Adrenal gland (tissue), 12 donors: ENCODE results near the gene EPB41L2. TPM values are rescaled to one million over a fixed set of nuclear protein-coding genes. Genes with fewer than 3 reads are reported as not detected.
"Not testable (repeated sequence)": the region's sequence is repeated elsewhere in the genome, so short reads cannot be mapped to it uniquely, and the experiment has no call there.

ENCODE experiments used
- DNase-seq, 7 donors: peaks; one replicate each; pipeline ENCODE4 v3.0.0-alpha.2; 2019 to 2020
- H3K27ac ChIP-seq, 5 donors: fragments of 200-600 bp; sonication (generic) in 4 of 5; 1 replicate in 3 of 5; 2 replicates in 2 of 5; pipeline versions ENCODE4 v1.5.1 to v1.8.0; 2016 to 2020; ENCODE audit warnings: mild to moderate bottlenecking in 1 of 5
- H3K27me3 ChIP-seq: fragments of 200-600 bp; 2 replicates; pipeline ENCODE4 v1.8.0; 2021
- H3K36me3 ChIP-seq, 2 donors: fragments of 200-600 bp; replicated peaks in 1 of 2; 1 replicate in 1 of 2; 2 replicates in 1 of 2; pipeline versions ENCODE4 v1.5.1 to v1.8.0; 2018 to 2022
- H3K4me1 ChIP-seq, 2 donors: fragments of 200-600 bp; replicated peaks in 1 of 2; 1 replicate in 1 of 2; 2 replicates in 1 of 2; pipeline versions ENCODE4 v1.5.1 to v1.8.0; 2018 to 2021
- H3K4me3 ChIP-seq, 4 donors: fragments of 200-600 bp; sonication (generic) in 3 of 4; one replicate each; pipeline ENCODE4 v1.5.1; 2016 to 2018
- H3K9me3 ChIP-seq, 3 donors: fragments of 200-600 bp; sonication (generic) in 1 of 3; replicated peaks in 1 of 3; 1 replicate in 2 of 3; 2 replicates in 1 of 3; pipeline versions ENCODE4 v1.5.1 to v1.8.0; 2016 to 2021
- CTCF ChIP-seq, 6 experiments: fragments of 450-650 bp in 4 of 6; fragments of 200-600 bp in 2 of 6; sonication (generic) in 1 of 6; IDR thresholded peaks; 1 replicate in 5 of 6; 2 replicates in 1 of 6; pipeline versions ENCODE4 v1.5.1 to v1.8.0; 2016 to 2021; ENCODE audit warnings: antibody characterized with exemption in 6 of 6, mild to moderate bottlenecking in 2 of 6, moderate library complexity in 1 of 6
- POLR2A ChIP-seq, 2 donors: fragments of 450-650 bp; IDR thresholded peaks; one replicate each; pipeline ENCODE4 v1.6.1; 2017; ENCODE audit warnings: antibody characterized with exemption in 2 of 2, mild to moderate bottlenecking in 2 of 2, moderate library complexity in 1 of 2
- WGBS, 4 donors: extraction: QIAGEN DNeasy Blood & Tissue Kit in 2 of 4; methylation state at CpG; one replicate each; pipeline versions ENCODE4 v1.1.5 to v1.1.7; 2013 to 2017; 5-methylcytosine and 5-hydroxymethylcytosine counted together
- intact Hi-C, 2 donors: fragments of 100-400 bp; cut with DNase I; formaldehyde crosslinking; loops; one replicate each; pipeline versions ENCODE4 v1.14.1 to v1.15.0; 2022 to 2023
- polyA plus RNA-seq, 3 donors: library from polyadenylated mRNA; stranded (reverse); fragments of 200-250 nt in 2 of 3; fragments of 350-450 nt in 1 of 3; fragmentation: Illumina TruSeq in 1 of 3; extraction: RNeasy Lipid Tissue Mini Kit (QIAGEN cat#74804) in 1 of 3; gene quantifications; one replicate each; pipeline ENCODE4 v1.2.3, GENCODE V29; 2013 to 2014
- total RNA-seq, 9 donors: library from RNA; depleted of rRNA in 4 of 9; stranded (reverse); fragments of >200 nt in 4 of 9; fragments of 120-200 nt in 1 of 9; fragmentation: NEBNext Ultra II Directional in 1 of 9; extraction: Animal tissue kit (Norgen Biotek cat#: 25700) in 1 of 9; gene quantifications; one replicate each; pipeline versions ENCODE4 v1.1.0 to v1.2.4, GENCODE V29; 2013 to 2023
- donor health status: healthy with polysubstance abuse.
- donor health status: Bipolar disorder and iron deficiency.
- donor health status: DM: yes; HTN: yes; CAD: no.
- donor health status: DM: no; HTN: no; CAD: no.
- donor health status: DM: no; HTN: no; CAD: no.
- donor health status: DM: yes; HTN: yes; CAD: no.

Gene EPB41L2
- total and polyA plus RNA-seq, 12 donors: 30.6 to 101 (median 82.4) TPM

- Histone ChIP-seq H3K4me1 (peaks cover 7 to 35% of the 10 kb centered on the region in 2 donors), H3K27ac (peak overlapping the region in 2 of 5 donors; percentile 37 to 48)
These were observed 47.9 kb downstream of the EPB41L2 start for GRCh38 chr6:131015025-131015591.

GRCh38 chr6:131014080-131014776 lies 48.8 kb downstream of the EPB41L2 start:
- TF ChIP-seq POLR2A (IDR thresholded peaks at IDR 0.05): no peak
- no peak for TF ChIP-seq CTCF (IDR thresholded peaks at IDR 0.05)
- intact Hi-C loops: no loop called here
- no peaks in the 10 kb centered on the region for H3K27me3 ChIP-seq
- H3K9me3 ChIP-seq: no peaks in the 10 kb centered on the region
- H3K27ac ChIP-seq: no peak overlapping the region
- H3K4me1 ChIP-seq: peaks cover 7 to 35% of the 10 kb centered on the region in 2 donors
- no peaks in the 10 kb centered on the region for H3K36me3 ChIP-seq
- peak overlapping the region in 1 of 4 donors; percentile 41 for H3K4me3 ChIP-seq
- DNase-seq: no peak
- 41 to 52% (median 46%) methylated on average over 5 of the region's 5 CpGs for WGBS, 4 donors

More at GRCh38 chr6:131015025-131015591, 47.9 kb downstream of the EPB41L2 start:
- Histone ChIP-seq H3K9me3 (no peaks in the 10 kb centered on the region), H3K36me3 (no peaks in the 10 kb centered on the region), H3K27me3 (no peaks in the 10 kb centered on the region), H3K4me3 (no peak overlapping the region)
- intact Hi-C loops: no loop called here
- WGBS, 4 donors: 18 to 35% (median 26%) methylated on average over 4 of the region's 4 CpGs
- DNase-seq: no peak
- TF ChIP-seq POLR2A (IDR thresholded peaks at IDR 0.05) (no peak), CTCF (IDR thresholded peaks at IDR 0.05) (no peak)

GRCh38 chr6:131013495-131013894 lies 49.5 kb downstream of the EPB41L2 start:
- Histone ChIP-seq H3K4me3 (peak overlapping the region in 1 of 4 donors; percentile 41), H3K4me1 (peaks cover 7 to 35% of the 10 kb centered on the region in 2 donors), H3K36me3 (no peaks in the 10 kb centered on the region), H3K9me3 (no peaks in the 10 kb centered on the region), H3K27me3 (no peaks in the 10 kb centered on the region), H3K27ac (no peak overlapping the region)
- WGBS, 4 donors: 3 to 12% (median 8%) methylated on average over 2 of the region's 2 CpGs
- intact Hi-C loops: no loop called here
- peak in 3 of 7 donors; percentile 32 to 41 (median 34) for DNase-seq
- no peak for TF ChIP-seq POLR2A (IDR thresholded peaks at IDR 0.05)
- TF ChIP-seq CTCF (IDR thresholded peaks at IDR 0.05): no peak

GRCh38 chr6:131009790-131010189 lies 53.3 kb downstream of the EPB41L2 start:
- intact Hi-C loops: no loop called here

GRCh38 chr6:131008965-131009364 lies 54.1 kb downstream of the EPB41L2 start:
- H3K36me3 ChIP-seq, intact Hi-C loops, H3K27ac ChIP-seq, H3K9me3 ChIP-seq, H3K4me3 ChIP-seq, DNase-seq, H3K27me3 ChIP-seq: not testable (repeated sequence)
- peaks cover 7 to 26% of the 10 kb centered on the region in 2 donors for H3K4me1 ChIP-seq
- 95 to 100% (median 98%) methylated on average over 2 of the region's 2 CpGs for WGBS, 4 donors

More at GRCh38 chr6:131009790-131010189, 53.3 kb downstream of the EPB41L2 start:
- H3K36me3 ChIP-seq: no peaks in the 10 kb centered on the region
- no peaks in the 10 kb centered on the region for H3K27me3 ChIP-seq
- no peak overlapping the region for H3K4me3 ChIP-seq
- TF ChIP-seq POLR2A (IDR thresholded peaks at IDR 0.05) (no peak), CTCF (IDR thresholded peaks at IDR 0.05) (no peak)
- no peak overlapping the region for H3K27ac ChIP-seq
- no peak for DNase-seq
- 85 to 99% (median 91%) methylated on average over 2 of the region's 2 CpGs for WGBS, 4 donors
- no peaks in the 10 kb centered on the region for H3K9me3 ChIP-seq
- H3K4me1 ChIP-seq: peaks cover 7 to 25% of the 10 kb centered on the region in 2 donors

GRCh38 chr6:131007964-131008363 lies 55.1 kb downstream of the EPB41L2 start:
- 76 to 91% (median 83%) methylated on average over 5 of the region's 5 CpGs for WGBS, 4 donors
- H3K4me3 ChIP-seq, H3K9me3 ChIP-seq, H3K27me3 ChIP-seq, DNase-seq, H3K27ac ChIP-seq, intact Hi-C loops, H3K36me3 ChIP-seq: not testable (repeated sequence)
- H3K4me1 ChIP-seq: peaks cover 4 to 20% of the 10 kb centered on the region in 2 donors
